Mucosa of stomach (tissue), 1 donor: ENCODE data around the gene SMIM36.
"Not testable (repeated sequence)": the region's sequence is repeated elsewhere in the genome, so short reads cannot be mapped to it uniquely, and the experiment has no call there.

Experiments used
- H3K27me3 ChIP-seq: one replicate; pipeline ENCODE4 v1.7.0; 2013; ENCODE audit warnings: mild to moderate bottlenecking, low read length; ENCODE audit not compliant: control insufficient read depth, insufficient read depth
- H3K36me3 ChIP-seq: one replicate; pipeline ENCODE4 v1.7.0; 2013; ENCODE audit warnings: low read length; ENCODE audit not compliant: control insufficient read depth, insufficient read depth
- H3K4me1 ChIP-seq: one replicate; pipeline ENCODE4 v1.7.0; 2013; ENCODE audit warnings: mild to moderate bottlenecking, low read length; ENCODE audit not compliant: control insufficient read depth, insufficient read depth
- H3K4me3 ChIP-seq: one replicate; pipeline ENCODE4 v1.7.0; 2013; ENCODE audit warnings: low read length
- H3K9ac ChIP-seq: one replicate; pipeline ENCODE4 v1.7.0; 2013; ENCODE audit warnings: mild to moderate bottlenecking, low read length, moderate library complexity
- H3K9me3 ChIP-seq: one replicate; pipeline ENCODE4 v1.7.0; 2013; ENCODE audit warnings: mild to moderate bottlenecking, low read length, moderate library complexity; ENCODE audit not compliant: control insufficient read depth
- donor health status: Pancreatic carcinoma.

Gene SMIM36

GRCh38 chr17:55435408-55435807 is 75.8 kb downstream of the SMIM36 start:
- peaks cover 22% of the 10 kb centered on the region for H3K4me1 ChIP-seq

GRCh38 chr17:55434721-55435120 is 76.5 kb downstream of the SMIM36 start:
- peaks cover 22% of the 10 kb centered on the region for H3K4me1 ChIP-seq
- H3K9ac ChIP-seq: no peak overlapping the region
- no peaks in the 10 kb centered on the region for H3K9me3 ChIP-seq
- no peaks in the 10 kb centered on the region for H3K27me3 ChIP-seq
- no peaks in the 10 kb centered on the region for H3K36me3 ChIP-seq
- no peak overlapping the region for H3K4me3 ChIP-seq

More at GRCh38 chr17:55435408-55435807, 75.8 kb downstream of the SMIM36 start:
- no peak overlapping the region for H3K4me3 ChIP-seq
- no peaks in the 10 kb centered on the region for H3K27me3 ChIP-seq
- H3K9me3 ChIP-seq: no peaks in the 10 kb centered on the region
- no peaks in the 10 kb centered on the region for H3K36me3 ChIP-seq
- no peak overlapping the region for H3K9ac ChIP-seq

DNA sequence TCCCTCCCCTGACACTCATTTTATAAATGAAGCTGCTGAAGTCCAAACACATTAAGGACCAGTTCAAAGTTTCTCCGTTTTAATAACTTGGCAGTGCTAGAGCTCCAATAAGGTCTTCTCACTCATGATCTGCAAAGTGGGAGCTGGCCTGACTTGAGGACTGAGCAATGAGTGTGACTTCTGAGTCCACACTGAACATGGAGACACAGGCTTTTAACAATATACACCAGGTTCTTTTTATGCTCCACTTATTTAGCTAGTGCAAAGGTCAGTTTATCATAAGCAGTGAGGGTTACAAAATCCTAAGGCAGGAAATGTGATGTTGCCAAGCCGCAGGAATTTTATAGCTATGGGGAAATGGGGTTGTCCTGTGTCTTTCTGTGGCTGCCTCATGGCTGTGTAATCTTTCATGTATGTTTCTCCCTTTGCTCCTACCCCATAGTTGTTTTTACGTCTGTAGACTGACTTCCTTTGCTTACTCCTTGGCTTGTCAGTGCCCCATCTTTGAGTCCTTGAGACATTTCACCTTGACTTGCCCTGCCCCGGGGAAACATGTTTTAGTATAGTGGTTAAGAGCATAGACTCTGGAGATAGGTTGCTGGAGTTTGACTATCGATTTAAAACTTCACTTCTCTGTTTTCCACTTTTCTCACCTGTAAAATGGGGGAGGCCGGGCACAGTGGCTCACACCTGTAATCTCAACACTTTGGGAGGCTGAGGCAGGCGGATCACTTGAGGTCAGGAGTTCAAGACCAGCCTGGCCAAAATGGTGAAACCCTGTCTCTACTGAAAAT is 77.4 kb downstream of the SMIM36 start:
- Histone ChIP-seq H3K36me3 (no peaks in the 10 kb centered on the region), H3K27me3 (no peaks in the 10 kb centered on the region), H3K4me1 (peaks cover 22% of the 10 kb centered on the region), H3K4me3 (no peak overlapping the region), H3K9me3 (no peaks in the 10 kb centered on the region), H3K9ac (no peak overlapping the region)

GRCh38 chr17:55433029-55433628 is 78.1 kb downstream of the SMIM36 start:
- Histone ChIP-seq H3K36me3 (no peaks in the 10 kb centered on the region), H3K27me3 (no peaks in the 10 kb centered on the region), H3K9me3 (no peaks in the 10 kb centered on the region), H3K4me1 (peaks cover 22% of the 10 kb centered on the region), H3K9ac (no peak overlapping the region), H3K4me3 (no peak overlapping the region)

- Histone ChIP-seq H3K4me3 (no peak overlapping the region), H3K4me1 (peaks cover 22% of the 10 kb centered on the region), H3K9ac (no peak overlapping the region), H3K27me3 (no peaks in the 10 kb centered on the region), H3K36me3 (no peaks in the 10 kb centered on the region), H3K9me3 (no peaks in the 10 kb centered on the region)
These were observed 78.8 kb downstream of the SMIM36 start for GRCh38 chr17:55432358-55433028.

DNA sequence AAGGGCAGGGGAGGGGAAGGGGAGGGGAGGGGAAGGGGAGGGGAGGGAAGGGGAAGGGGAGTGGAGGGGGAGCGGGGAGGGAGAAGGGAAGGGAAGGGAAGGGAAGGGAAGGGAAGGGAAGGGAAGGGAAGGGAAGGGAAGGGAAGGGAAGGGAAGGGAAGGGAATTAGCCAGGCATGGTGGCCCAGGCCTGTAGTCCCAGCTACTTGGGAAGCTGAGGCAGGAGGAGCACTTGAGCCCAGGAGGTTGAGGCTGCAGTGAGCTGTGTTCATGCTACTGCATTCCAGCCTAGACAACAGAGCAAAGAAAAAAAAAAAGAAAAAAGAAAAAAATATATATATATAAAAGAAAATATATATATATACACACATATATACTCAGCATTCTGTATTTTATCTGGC is 79.3 kb downstream of the SMIM36 start:
- not testable (repeated sequence) for H3K36me3 ChIP-seq, H3K27me3 ChIP-seq, H3K9me3 ChIP-seq, H3K9ac ChIP-seq, H3K4me3 ChIP-seq
- peaks cover 22% of the 10 kb centered on the region for H3K4me1 ChIP-seq

- H3K4me3 ChIP-seq: no peak overlapping the region
- H3K36me3 ChIP-seq: no peaks in the 10 kb centered on the region
- no peaks in the 10 kb centered on the region for H3K9me3 ChIP-seq
- H3K4me1 ChIP-seq: peaks cover 22% of the 10 kb centered on the region
- no peaks in the 10 kb centered on the region for H3K27me3 ChIP-seq
- H3K9ac ChIP-seq: no peak overlapping the region
These were observed 80.5 kb downstream of the SMIM36 start for GRCh38 chr17:55430541-55431288.

GRCh38 chr17:55427587-55427882 is 83.7 kb downstream of the SMIM36 start:
- H3K4me1 ChIP-seq: peaks cover 7% of the 10 kb centered on the region
- H3K36me3 ChIP-seq: no peaks in the 10 kb centered on the region
- H3K4me3 ChIP-seq: no peak overlapping the region
- no peaks in the 10 kb centered on the region for H3K9me3 ChIP-seq
- H3K9ac ChIP-seq: no peak overlapping the region
- H3K27me3 ChIP-seq: no peaks in the 10 kb centered on the region

DNA sequence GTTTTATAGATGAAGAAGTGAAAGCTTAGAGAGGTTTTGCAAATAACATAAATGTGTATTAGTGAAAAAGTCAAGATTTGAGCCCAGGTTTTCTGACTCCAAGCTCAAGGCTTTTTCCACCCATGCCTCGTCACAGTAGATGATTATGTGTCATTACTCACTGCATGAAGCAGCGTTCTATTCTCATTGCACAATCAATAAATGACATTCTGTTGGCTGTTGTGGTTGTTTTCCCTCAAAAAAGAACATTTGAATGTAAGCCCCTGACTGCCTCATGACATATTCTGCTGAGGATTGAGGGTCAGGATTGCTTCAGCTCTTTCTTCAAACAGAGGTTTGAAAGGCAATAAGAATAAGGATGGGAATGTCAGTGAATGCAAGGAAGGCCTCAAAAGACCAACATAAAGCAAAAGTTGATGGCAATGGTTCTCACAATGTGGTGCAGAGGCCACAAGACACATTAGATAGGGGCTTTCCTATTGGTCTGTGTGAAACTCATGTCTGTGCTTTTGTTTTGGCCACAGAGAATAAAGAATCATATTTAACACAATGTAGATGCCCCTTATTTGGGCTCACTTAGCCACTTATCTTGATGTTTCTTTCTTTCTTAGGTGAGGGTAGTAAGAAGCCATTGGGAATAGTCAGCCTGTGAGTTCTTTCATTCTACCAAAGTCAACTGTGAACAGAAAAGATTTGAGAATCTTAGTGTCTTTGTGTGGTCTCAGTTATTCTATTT is 84.2 kb downstream of the SMIM36 start:
- Histone ChIP-seq H3K9ac (no peak overlapping the region), H3K9me3 (no peaks in the 10 kb centered on the region), H3K4me1 (peaks cover 7% of the 10 kb centered on the region), H3K27me3 (no peaks in the 10 kb centered on the region), H3K36me3 (no peaks in the 10 kb centered on the region), H3K4me3 (no peak overlapping the region)

- H3K4me3 ChIP-seq: no peak overlapping the region
- H3K4me1 ChIP-seq: no peaks in the 10 kb centered on the region
These were observed 86.2 kb downstream of the SMIM36 start for GRCh38 chr17:55424893-55425540.

DNA sequence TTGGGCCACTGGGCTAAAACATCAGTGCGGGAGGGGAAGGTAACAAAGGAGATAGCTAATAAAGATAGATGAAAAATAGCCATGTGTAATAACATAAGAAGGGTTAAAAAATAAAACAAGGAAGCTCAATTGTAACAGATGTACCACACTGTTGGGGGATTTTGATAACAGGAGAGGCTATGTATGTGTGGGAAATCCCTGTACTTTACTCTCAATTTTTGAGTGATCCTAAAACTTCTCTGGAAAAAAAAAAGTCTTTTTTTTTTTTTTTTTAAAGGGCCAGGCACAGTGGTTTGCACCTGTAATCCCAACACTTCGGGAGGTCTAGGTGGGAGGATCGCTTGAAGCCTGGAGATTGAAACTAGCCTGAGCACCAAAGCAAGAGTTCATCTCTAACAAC is 87.7 kb downstream of the SMIM36 start:
- H3K9ac ChIP-seq: no peak overlapping the region

More at GRCh38 chr17:55424893-55425540, 86.2 kb downstream of the SMIM36 start:
- Histone ChIP-seq H3K9ac (no peak overlapping the region), H3K36me3 (no peaks in the 10 kb centered on the region), H3K27me3 (no peaks in the 10 kb centered on the region), H3K9me3 (no peaks in the 10 kb centered on the region)

More for the DNA sequence above, 87.7 kb downstream of the SMIM36 start:
- no peaks in the 10 kb centered on the region for H3K36me3 ChIP-seq
- no peak overlapping the region for H3K4me3 ChIP-seq
- no peaks in the 10 kb centered on the region for H3K4me1 ChIP-seq
- H3K27me3 ChIP-seq: no peaks in the 10 kb centered on the region
- no peaks in the 10 kb centered on the region for H3K9me3 ChIP-seq
